ENCODE data around the gene NOS1AP.

DNA sequence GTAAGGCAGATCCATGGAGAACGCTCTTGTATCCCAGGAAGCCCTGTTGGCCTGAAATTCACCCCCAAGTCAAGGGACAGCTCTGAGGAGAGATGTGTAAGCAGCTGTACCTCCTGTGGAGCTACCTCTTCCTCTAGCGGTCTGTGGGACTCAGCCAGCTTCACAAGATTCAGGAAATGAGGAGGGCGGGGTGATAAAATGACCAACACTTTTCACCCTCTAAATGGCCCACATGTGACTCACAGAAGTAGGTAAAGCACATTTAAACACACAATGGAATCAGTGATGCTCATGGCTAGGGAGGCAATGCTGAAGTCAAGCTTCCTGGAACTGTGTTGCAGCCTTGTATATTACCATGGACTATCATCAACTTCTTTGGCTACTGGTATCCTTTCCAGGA lies 342.5 kb downstream of the NOS1AP start, which contains the start of gene SH2D1B:
- TF ChIP-seq, protein P1, sequence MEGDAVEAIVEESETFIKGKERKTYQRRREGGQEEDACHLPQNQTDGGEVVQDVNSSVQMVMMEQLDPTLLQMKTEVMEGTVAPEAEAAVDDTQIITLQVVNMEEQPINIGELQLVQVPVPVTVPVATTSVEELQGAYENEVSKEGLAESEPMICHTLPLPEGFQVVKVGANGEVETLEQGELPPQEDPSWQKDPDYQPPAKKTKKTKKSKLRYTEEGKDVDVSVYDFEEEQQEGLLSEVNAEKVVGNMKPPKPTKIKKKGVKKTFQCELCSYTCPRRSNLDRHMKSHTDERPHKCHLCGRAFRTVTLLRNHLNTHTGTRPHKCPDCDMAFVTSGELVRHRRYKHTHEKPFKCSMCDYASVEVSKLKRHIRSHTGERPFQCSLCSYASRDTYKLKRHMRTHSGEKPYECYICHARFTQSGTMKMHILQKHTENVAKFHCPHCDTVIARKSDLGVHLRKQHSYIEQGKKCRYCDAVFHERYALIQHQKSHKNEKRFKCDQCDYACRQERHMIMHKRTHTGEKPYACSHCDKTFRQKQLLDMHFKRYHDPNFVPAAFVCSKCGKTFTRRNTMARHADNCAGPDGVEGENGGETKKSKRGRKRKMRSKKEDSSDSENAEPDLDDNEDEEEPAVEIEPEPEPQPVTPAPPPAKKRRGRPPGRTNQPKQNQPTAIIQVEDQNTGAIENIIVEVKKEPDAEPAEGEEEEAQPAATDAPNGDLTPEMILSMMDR (IDR thresholded peaks at IDR 0.05): no peak
- TF ChIP-seq, protein P2, sequence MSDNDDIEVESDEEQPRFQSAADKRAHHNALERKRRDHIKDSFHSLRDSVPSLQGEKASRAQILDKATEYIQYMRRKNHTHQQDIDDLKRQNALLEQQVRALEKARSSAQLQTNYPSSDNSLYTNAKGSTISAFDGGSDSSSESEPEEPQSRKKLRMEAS (IDR thresholded peaks at IDR 0.05; ENCODE audit: low read depth): no peak
- TF ChIP-seq GATA2 (CRISPR knock-in tag; IDR thresholded peaks at IDR 0.05): no peak

All from SK-N-SH (cell line).